ENCODE data around the gene CARD19. TPM values are rescaled to one million over a fixed set of nuclear protein-coding genes. Genes with fewer than 3 reads are reported as not detected.
A peak's percentile ranks its signal among the peaks of the same experiment; 100 is the strongest.
"Not testable (repeated sequence)": the region's sequence is repeated elsewhere in the genome, so short reads cannot be mapped to it uniquely, and the experiment has no call there.

CARD19 gene
- total RNA-seq, 1 experiment from 2014 or later, result 84.8 TPM

- DNase-seq (ENCODE audit: low read depth), result no peak
Measured at GRCh38 chr9:93099551-93100275, 3.7 kb downstream of the CARD19 start.

- DNase-seq (ENCODE audit: low read depth), result no peak
Measured at GRCh38 chr9:93100276-93100636, 4.2 kb downstream of the CARD19 start.

GRCh38 chr9:93101086-93101485 lies 5.1 kb downstream of the CARD19 start:
- not testable (repeated sequence) for DNase-seq (ENCODE audit: low read depth)

GRCh38 chr9:93105620-93106019 lies 9.6 kb downstream of the CARD19 start:
- no peak for DNase-seq (ENCODE audit: low read depth)

DNA sequence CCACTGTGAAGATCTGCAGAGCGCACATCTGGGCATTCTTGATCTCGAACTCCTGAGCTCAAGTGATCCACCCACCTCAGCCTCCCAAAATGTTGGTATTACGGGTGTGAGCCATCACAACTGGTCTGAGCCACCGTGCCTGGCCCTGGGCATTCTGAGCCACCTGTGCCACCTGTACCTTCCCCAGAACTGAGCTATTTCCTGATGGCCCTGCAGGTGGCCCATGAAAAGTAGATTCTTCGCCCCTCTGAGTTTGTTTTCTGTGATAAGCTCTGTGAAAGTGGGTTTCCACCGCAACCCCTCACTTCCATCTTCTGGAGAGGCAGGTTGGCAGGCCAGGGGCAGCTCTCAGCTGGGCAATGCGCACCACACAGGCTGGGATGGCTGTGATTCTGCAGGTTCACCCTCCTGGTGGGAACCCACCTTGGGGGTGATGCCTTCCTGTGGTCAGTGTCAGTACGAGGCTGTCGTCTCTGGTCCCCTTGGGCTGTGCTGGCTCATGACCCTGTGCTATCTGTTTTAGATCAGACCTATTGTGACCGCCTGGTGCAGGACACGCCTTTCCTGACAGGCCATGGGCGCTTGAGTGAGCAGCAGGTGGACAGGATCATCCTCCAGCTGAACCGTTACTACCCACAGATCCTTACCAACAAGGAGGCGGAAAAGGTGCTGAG lies 11.3 kb downstream of the CARD19 start:
- no peak for DNase-seq (ENCODE audit: low read depth)

DNA sequence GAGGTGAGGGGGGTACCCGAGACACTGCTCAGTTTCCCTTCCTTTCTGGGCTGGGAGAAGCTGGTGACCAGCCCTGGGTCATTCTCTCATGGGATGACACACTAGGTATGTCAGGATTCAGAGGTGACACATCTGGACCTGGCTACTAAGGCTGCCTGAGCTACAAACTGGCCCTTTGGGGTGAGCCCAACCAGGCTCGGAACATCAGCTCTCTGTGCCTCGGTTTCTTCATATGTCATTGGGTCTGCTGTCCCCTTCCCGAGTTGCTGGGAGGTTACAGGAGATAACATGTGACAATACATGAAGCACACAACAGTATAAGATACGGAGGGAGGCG lies 11.8 kb downstream of the CARD19 start:
- DNase-seq (ENCODE audit: low read depth), result no peak

GRCh38 chr9:93108291-93109041 lies 12.4 kb downstream of the CARD19 start:
- no peak for DNase-seq (ENCODE audit: low read depth)

DNA sequence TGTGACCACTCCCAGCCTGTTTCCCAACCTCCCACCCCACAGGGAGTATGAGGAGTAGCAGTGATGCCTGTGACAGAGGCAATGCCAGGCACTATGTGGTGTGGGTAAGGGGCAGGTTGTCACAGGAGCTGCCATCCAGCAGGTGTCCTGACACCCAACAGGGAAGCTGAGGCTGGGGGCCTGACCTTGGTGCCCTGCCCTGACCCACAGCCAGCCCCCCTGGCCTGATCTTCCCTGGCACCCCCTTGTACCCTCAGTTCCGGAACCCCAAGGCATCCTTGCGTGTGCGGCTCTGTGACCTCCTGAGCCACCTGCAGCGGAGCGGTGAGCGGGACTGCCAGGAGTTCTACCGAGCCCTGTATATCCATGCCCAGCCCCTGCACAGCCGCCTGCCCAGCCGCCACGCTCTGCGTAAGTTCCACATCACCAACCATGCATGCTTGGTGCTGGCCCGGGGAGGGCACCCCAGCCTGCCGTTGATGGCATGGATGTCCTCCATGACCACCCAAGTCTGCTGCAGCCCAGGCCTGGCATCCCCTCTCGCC lies 14.4 kb downstream of the CARD19 start:
- DNase-seq (ENCODE audit: low read depth), result no peak

GRCh38 chr9:93111001-93111370 lies 15.0 kb downstream of the CARD19 start:
- DNase-seq (ENCODE audit: low read depth), result no peak

GRCh38 chr9:93111371-93112115 lies 15.5 kb downstream of the CARD19 start:
- no peak for DNase-seq (ENCODE audit: low read depth)

DNA sequence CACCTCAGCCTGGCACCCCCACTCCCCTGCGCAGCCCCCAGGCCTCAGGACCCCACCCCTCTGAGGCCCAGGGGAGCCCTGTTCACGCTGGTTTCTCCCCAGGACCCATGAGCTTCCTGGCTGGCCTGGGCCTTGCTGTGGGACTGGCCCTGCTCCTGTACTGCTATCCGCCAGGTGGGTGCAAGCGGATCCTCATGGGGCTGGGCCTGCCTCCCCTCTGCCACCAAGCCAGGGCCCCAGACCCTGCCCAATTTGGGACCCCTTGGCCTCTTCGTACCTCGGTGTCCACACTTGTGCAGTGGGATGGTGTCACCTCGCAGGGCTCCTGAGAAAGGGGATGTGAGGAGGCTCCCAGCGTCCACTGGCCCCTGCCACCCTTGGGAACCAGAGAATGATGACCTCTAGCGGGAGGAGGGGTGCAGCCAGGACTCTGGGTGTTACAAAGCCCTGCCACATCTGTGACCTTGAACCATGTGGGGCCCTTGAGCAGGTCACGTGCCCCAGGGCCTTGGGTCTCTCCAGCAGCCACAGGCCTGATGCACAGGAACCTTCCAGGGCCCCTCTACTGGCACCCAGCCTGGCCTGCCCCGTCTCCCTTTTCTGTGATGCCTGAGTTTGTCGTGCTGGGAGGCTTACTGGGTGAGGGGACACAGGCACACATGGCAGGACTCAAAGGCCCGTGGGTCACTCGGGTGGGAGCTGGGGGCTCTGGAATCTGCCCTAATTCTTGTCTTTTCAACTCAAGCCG lies 16.3 kb downstream of the CARD19 start:
- DNase-seq (ENCODE audit: low read depth), result no peak

- no peak for DNase-seq (ENCODE audit: low read depth)
Measured at GRCh38 chr9:93112864-93113389, 16.9 kb downstream of the CARD19 start.

DNA sequence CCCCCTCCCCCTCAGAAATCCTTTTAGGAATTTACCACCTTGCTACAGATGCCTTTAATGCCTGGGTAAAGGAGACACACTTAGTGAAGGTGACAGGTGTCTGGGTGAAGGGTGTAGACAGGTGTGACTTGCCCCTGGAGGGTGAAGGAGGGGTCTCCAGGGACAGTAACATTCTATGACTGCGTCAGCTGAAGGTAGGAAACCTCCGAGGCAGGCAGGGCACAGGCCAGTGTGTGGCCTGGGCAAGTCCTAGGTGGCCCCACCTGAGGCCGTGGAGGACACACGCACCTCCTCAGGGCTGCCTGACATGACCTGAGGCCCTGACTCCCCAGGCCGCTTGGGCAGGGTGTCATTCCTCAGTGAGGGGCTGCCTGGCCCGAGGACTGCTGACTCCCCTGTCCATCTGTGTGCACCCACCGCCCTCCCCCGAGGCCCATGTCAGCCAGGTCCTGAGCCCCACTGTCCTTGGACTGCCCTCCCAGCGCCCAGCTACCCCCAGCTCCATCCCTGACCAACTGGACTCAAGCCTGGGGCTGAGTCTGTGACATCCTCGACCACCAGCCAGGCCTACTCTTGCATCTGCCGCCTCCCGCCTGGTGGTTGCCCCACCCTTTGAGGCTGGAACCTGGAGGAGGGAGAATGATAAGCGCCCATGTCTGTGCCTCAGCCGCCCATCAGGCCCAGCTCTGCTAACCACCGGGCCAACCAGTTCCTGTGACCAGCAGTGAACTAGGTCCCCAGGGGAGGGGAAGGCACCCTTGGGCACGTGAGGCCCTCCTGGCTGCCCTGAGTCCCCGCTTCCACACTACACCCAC lies 18.4 kb downstream of the CARD19 start:
- DNase-seq (ENCODE audit: low read depth), result no peak

DNA sequence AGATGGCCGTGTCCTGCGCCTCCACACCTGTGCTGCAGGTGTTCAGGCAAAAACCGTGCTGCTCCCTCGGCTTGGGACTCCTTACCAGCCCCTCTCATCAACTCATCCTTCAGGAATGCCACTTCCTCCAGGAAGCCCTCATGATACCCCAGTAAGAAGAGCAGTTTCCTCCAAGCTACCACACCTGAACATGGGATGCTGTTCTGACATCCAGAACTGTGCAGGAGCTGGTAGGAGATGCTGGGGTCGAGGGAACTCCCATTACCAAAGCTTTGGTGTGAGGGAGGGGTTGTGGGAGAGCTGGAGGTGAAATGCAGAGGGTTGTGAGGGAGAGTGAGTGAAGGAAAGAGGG lies 18.9 kb downstream of the CARD19 start:
- DNase-seq (ENCODE audit: low read depth), result no peak

- DNase-seq (ENCODE audit: low read depth), result no peak
Measured at GRCh38 chr9:93115486-93116071, 19.6 kb downstream of the CARD19 start.

DNA sequence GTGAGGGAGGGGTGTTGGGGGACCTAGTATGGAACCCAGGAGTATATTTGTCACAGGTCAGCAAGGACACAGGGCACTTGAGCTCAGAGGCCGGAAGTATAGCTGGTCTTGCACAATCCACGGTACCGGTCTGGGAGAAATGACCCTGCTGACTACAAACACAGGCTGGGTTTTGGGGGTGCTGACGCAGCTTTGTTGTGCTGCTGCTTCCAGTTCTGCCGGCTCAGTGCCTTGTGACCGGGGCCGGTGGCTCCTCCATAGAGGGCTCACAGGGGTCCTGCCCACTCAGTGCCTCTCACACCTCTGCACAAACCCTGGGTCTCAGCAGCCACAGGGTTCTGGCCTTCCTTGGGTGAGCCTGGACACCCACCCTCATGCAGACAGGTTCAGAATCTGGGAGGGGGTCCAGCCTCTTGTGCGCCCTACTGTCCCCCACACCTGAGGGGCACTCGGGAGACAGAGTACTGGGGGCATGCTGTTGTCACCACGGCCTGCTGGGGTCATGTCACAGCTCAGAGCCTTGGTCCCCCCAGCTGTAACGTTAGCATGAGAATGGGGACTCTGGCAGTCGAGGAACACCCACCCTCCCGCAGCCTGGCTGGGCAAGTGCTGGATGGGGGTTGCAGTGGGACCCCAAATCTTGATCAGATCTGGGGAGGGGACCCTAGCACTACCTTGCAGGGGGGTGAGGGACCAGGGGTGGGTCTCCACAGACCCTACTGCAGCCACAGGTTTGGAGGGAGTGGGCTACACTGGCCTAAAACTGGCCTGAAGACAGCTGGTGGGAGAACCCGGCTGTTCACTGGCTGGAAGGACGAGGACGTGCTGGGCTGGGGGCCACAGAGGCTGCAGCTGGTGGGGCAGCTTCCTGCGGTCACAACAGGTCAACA lies 20.3 kb downstream of the CARD19 start:
- DNase-seq (ENCODE audit: low read depth), result peak; percentile 58

- DNase-seq (ENCODE audit: low read depth), result not testable (repeated sequence)
Measured at GRCh38 chr9:93117521-93117920, 21.5 kb downstream of the CARD19 start.
